DMS53 (cell line): ENCODE results near the gene NTN3.
"Not testable (repeated sequence)": the region's sequence is repeated elsewhere in the genome, so short reads cannot be mapped to it uniquely, and the experiment has no call there.

Source experiments
- DNase-seq: peaks from one replicate; lab custom pipeline; 2025; lab: John Stamatoyannopoulos, UW

Gene NTN3

GRCh38 chr16:2479996-2480395 is 8.9 kb downstream of the NTN3 start:
- not testable (repeated sequence) for DNase-seq

- no peak for DNase-seq
These were observed 9.9 kb downstream of the NTN3 start for GRCh38 chr16:2480948-2481347.

GRCh38 chr16:2481676-2482075 is 10.6 kb downstream of the NTN3 start:
- no peak for DNase-seq

GRCh38 chr16:2482249-2482648 is 11.2 kb downstream of the NTN3 start:
- DNase-seq: peak; percentile 51

DNA sequence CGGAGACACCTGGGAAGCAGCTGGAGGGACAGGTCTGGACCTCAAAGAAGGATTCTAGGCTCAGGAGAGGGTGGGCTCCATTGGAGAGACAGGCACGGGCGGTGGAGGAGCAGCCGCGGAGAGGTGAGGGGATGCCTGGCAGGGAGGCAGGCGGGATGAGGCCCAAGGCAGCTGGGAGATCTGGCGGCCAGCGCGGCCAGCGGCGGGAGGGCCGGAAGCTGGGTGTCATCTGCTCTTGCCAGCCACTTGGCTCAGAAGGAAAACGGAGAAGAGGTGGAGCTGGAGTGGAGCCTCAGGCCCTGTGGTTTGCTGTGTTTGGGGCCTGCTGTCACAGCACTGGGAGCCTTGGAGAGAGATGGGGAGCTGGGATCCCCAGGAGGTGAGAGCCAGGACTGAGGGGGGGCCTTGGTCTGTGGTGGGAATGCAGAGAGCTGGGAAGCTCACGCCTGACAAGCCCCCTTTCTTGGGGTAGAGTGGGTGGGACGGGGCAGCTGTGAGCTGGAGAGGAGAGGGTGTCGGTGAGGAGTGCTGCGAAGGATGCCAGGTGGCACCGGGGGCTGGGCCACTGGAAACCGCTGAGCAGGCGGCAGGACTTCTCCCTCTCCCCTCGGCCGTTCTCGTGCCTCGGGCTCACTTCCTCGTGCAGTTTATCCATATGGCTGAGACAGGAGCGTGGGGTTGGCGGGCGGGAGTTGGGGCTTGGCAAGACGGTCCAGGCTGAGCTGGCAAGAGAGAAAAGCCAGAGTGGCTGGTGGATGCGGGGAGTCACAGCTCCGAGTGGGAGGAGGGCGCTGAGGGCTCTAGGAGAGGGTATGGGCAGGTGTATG is 11.8 kb downstream of the NTN3 start:
- DNase-seq: peak; percentile 82

GRCh38 chr16:2483939-2484897 is 13.1 kb downstream of the NTN3 start:
- no peak for DNase-seq

DNA sequence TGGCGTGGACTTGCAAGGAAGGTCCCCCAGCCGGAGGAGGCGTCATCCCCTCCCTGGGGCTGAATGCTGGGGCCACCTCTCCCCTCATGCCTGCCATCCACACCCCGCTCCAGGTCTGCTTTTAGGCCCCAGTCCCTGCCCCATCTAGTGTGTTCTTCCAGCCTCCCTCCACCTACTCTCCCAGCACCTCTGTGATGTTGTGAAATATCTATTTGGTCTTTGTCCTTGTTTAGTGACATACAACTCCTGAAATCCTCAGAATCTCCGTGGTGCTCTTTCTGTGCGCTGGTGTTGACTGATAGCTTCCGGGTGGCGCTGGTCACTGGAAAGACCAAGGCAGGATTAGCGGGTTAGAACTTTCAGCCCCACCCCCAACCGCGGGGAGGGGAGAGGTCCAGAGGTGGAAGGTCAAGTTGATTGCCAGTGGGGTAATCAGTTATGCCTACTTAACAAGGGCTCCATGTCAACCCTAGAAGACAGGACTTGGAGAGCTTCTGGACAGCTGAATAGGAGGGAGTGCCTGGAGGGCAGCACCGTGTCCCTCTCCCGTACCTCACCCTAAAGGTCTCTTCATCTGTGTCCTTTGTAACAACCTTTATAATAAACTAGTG is 13.9 kb downstream of the NTN3 start:
- DNase-seq: no peak

DNA sequence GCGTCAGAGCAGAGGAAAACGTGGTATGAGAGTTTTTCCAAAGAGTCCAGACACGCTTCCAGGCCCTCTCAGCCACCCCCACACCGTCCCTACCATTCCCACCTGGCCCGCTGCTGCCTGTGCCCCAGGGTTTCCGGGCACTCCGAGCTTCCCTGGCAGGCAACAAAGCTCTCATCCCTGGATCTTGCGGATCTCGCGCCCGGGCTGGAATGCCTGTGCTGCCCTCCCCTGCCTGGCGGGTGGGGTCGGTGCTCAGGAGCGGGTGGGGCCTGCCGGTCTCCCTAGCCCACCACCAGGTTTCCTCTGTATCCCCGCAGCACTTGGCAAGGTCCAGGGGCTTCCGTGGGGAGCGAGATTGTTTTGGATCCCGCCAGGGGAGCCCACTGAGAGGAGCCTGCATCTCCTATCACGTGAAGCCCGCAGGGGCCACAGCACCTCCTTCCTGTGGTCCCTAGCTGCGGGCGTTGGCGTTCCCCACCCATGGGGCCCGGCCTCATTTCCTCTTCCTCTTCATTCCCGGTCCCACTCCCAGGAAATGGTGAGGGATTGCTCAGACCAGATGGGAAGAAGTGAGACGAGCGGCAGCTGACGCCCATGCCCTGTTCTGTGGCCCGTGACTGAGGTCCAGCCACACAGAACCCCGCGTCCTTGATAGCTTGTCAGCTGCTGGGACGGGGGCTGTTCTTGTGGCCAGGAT is 14.9 kb downstream of the NTN3 start:
- no peak for DNase-seq

- DNase-seq: no peak
These were observed 15.8 kb downstream of the NTN3 start for GRCh38 chr16:2486645-2487516.

GRCh38 chr16:2487517-2487842 is 16.4 kb downstream of the NTN3 start:
- no peak for DNase-seq

DNA sequence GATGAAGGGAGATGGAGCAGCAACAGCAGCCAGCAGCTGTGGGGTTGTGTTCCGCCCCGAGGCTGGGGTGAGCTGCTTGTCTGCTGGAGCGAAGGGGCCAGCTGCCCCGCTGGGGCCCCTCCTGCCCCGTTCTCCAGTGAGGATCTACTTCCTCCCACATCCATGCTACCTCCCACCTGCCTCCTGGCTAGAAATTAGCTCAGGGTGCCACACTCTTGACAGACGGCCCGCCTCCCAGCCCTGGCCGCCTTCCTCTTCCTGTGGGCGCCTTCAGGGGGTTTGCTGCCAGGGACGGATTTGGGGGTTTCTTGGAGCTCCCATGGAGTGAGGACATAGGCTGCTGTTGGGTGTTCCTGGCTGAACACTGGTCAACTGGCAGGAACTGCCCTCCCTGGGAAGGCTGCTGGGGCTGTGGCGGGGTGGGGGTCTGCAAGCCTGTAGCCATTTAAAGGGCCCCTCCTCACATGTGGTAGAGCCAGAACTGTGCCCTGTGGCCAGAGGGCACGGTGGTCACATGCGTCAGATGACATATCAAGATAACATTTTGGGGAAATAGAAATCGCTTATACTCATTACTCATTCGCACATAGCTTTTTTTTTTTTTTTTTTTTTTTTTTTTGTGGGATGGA is 16.9 kb downstream of the NTN3 start:
- DNase-seq: no peak

GRCh38 chr16:2489581-2489980 is 18.5 kb downstream of the NTN3 start:
- DNase-seq: no peak

DNA sequence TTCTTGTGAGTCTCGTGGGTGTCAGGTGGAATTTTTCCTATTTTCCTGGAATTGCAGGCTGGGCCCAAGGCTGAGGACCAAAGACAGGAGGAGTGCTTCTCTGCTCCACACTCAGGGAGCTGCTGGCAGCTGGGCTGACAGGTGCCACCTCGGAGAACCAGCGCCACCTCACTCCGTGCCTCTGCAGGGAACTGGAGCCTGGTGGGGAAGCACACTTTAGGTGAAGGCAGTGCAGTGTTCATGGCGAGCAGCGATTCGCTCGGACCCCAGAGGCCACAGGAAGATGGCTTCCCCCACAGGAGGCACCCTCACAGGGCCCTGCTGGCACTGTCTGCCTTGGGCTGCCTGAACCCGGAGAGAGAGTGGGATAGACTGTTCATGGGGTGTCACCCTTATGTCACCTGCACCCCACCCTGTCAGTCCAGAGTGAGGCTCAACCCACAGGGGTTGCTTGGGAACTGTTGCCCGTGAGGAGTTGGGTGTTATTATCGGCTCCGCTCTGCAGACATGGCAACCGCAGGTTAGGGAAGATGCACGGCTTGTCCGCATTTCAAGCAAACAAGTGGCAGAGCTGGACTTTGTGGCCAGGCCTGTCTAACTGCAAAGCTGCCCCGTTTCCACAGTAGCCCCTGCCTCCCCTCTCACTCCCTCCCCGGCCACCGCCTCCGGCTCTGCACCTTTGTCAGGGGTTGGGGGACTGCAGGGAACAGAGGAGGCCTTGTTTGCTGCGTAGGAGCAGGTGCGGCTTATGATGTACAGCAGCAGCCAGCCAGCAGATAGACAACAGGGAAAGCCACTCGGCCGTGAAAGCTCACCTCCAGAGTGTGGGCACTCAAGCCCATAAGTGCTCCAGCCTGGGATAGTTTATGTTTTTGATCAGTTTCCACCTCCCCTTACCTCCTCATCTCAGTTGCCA is 19.4 kb downstream of the NTN3 start:
- peak; percentile 71 for DNase-seq

GRCh38 chr16:2492292-2492691 is 21.2 kb downstream of the NTN3 start:
- no peak for DNase-seq

DNA sequence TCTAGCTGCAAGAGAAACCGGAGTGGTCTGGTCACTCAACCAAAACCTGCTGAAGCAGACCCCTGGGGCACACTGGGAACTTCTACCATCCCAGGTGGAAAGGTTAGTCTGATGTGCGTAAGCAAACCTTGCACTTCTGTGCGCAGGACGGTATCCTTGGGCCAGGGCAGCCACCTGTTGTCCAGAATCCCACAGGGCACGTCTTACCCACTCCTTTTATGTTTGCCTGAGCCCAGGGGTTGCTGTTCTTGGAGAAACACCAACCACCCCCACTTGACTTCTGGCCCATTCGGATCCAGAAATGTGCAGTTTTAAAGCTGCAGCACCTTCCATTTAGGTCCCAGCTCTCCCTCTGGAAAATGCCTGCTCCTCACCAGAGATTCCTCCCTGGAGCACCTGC is 22.5 kb downstream of the NTN3 start:
- no peak for DNase-seq

DNA sequence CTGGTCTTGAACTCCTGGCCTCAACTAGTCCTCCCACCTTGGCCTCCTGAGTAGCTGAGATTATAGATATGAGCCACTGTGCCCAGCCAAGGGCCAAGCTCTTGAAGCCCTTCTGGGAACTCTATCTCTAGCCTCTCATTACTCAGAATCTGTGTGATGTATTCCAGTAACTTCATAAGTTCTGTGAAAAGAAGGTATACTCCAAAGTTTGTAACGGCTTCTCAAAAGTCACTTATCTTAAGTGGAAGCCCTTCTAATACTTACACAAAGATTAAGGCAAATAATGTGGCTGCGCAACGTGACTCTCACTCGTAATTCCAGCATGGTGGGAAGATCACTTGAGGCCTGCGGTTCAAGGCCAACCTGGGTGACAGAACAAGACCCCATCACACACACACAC is 23.5 kb downstream of the NTN3 start:
- DNase-seq: no peak

GRCh38 chr16:2495041-2495440 is 23.9 kb downstream of the NTN3 start:
- no peak for DNase-seq

DNA sequence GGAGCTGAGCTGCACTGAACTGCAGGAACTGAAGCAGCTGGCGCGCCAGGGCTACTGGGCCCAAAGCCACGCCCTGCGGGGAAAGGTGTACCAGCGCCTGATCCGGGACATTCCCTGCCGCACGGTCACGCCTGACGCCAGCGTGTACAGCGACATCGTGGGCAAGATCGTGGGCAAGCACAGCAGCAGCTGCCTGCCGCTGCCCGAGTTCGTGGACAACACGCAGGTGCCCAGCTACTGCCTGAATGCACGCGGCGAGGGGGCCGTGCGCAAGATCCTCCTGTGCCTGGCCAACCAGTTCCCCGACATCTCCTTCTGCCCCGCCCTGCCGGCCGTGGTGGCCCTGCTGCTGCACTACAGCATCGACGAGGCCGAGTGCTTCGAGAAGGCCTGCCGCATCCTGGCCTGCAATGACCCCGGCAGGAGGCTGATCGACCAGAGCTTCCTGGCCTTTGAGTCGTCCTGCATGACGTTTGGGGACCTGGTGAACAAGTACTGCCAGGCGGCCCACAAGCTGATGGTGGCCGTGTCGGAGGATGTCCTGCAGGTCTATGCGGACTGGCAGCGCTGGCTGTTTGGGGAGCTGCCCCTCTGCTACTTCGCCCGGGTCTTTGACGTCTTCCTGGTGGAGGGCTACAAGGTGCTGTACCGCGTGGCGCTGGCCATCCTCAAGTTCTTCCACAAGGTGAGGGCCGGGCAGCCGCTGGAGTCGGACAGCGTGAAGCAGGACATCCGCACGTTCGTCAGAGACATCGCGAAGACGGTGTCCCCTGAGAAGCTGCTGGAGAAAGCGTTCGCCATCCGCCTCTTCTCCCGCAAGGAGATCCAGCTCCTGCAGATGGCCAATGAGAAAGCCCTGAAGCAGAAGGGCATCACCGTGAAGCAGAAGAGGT is 25.4 kb downstream of the NTN3 start:
- DNase-seq: no peak
